ENCODE data around the gene FAM83D.
"Not testable (repeated sequence)": the region's sequence is repeated elsewhere in the genome, so short reads cannot be mapped to it uniquely, and the experiment has no call there.

FAM83D gene

GRCh38 chr20:38957235-38957876, 31.1 kb downstream of the FAM83D start:
- Histone ChIP-seq H3K9ac (ENCODE audit: low read depth, low read length, poor library complexity) (no peak overlapping the region), H2BK5ac (ENCODE audit: low read length) (no peak overlapping the region), H2AK5ac (ENCODE audit: low read depth, low read length) (no peak overlapping the region), H3K27ac (replicated peaks; ENCODE audit: low read length) (no peak overlapping the region), H4K8ac (ENCODE audit: low read depth, low read length) (no peak overlapping the region), H2BK12ac (ENCODE audit: low read length) (no peak overlapping the region), H3K23ac (ENCODE audit: low read depth, low read length, poor library complexity) (no peak overlapping the region), H2AFZ (ENCODE audit: low read length) (no peak overlapping the region), H3K36me3 (replicated peaks in 1 of 2; ENCODE audit: control insufficient read depth in 2 of 2, insufficient read depth in 2 of 2, low read length in 2 of 2) (peaks cover 10 to 26% of the 10 kb centered on the region in 2 donors), H2BK120ac (ENCODE audit: low read depth, low read length) (no peak overlapping the region), H3K4me3 (ENCODE audit: low read length in 2 of 2) (no peak overlapping the region), H3K4me2 (ENCODE audit: insufficient read depth, low read length, poor library complexity, severe bottlenecking) (no peak overlapping the region), H3K9me3 (replicated peaks in 1 of 2; ENCODE audit: control insufficient read depth in 2 of 2, insufficient read depth in 1 of 2, low read depth in 1 of 2, low read length in 2 of 2) (no peaks in the 10 kb centered on the region), H3K79me1 (ENCODE audit: low read depth, low read length) (peaks cover 3% of the 10 kb centered on the region), H3K14ac (ENCODE audit: low read length) (no peak overlapping the region), H3K4ac (ENCODE audit: low read length) (no peak overlapping the region), H3K4me1 (ENCODE audit: control insufficient read depth in 2 of 2, insufficient read depth in 1 of 2, low read depth in 1 of 2, low read length in 2 of 2) (peaks cover 3 to 6% of the 10 kb centered on the region in 2 donors), H3K27me3 (ENCODE audit: control insufficient read depth in 3 of 3, insufficient read depth in 3 of 3, low read depth in 1 of 3, low read length in 3 of 3) (no peaks in the 10 kb centered on the region), H2BK15ac (ENCODE audit: low read length) (no peak overlapping the region), H4K91ac (ENCODE audit: low read depth, low read length, poor library complexity) (no peak overlapping the region), H3K18ac (ENCODE audit: low read length) (no peak overlapping the region)
- WGBS, 2 donors (ENCODE audit: extremely low coverage in 2 of 2, insufficient read length in 2 of 2, insufficient replicate concordance in 1 of 2), result no CpG with 5 or more reads among the region's 5 CpGs
- DNase-seq (ENCODE audit: low spot score), result no peak

GRCh38 chr20:38957915-38958485, 31.8 kb downstream of the FAM83D start:
- no peak overlapping the region for H3K27ac ChIP-seq (replicated peaks; ENCODE audit: low read length)
- no peak overlapping the region for H3K4me2 ChIP-seq (ENCODE audit: insufficient read depth, low read length, poor library complexity, severe bottlenecking)
- H2BK12ac ChIP-seq (ENCODE audit: low read length), result no peak overlapping the region
- H3K23ac ChIP-seq (ENCODE audit: low read depth, low read length, poor library complexity), result no peak overlapping the region
- no peak overlapping the region for H4K8ac ChIP-seq (ENCODE audit: low read depth, low read length)
- H3K4me3 ChIP-seq (ENCODE audit: low read length in 2 of 2), result no peak overlapping the region
- H3K9ac ChIP-seq (ENCODE audit: low read depth, low read length, poor library complexity), result no peak overlapping the region
- H2BK120ac ChIP-seq (ENCODE audit: low read depth, low read length), result no peak overlapping the region
- no peak overlapping the region for H3K14ac ChIP-seq (ENCODE audit: low read length)
- peaks cover 9 to 20% of the 10 kb centered on the region in 2 donors for H3K36me3 ChIP-seq (replicated peaks in 1 of 2; ENCODE audit: control insufficient read depth in 2 of 2, insufficient read depth in 2 of 2, low read length in 2 of 2)
- peaks cover 3% of the 10 kb centered on the region for H3K79me1 ChIP-seq (ENCODE audit: low read depth, low read length)
- no peaks in the 10 kb centered on the region for H3K9me3 ChIP-seq (replicated peaks in 1 of 2; ENCODE audit: control insufficient read depth in 2 of 2, insufficient read depth in 1 of 2, low read depth in 1 of 2, low read length in 2 of 2)
- no peak overlapping the region for H2BK15ac ChIP-seq (ENCODE audit: low read length)
- H2AK5ac ChIP-seq (ENCODE audit: low read depth, low read length), result no peak overlapping the region
- H3K27me3 ChIP-seq (ENCODE audit: control insufficient read depth in 3 of 3, insufficient read depth in 3 of 3, low read depth in 1 of 3, low read length in 3 of 3), result no peaks in the 10 kb centered on the region
- no peak overlapping the region for H4K91ac ChIP-seq (ENCODE audit: low read depth, low read length, poor library complexity)
- peaks cover 3 to 6% of the 10 kb centered on the region in 2 donors for H3K4me1 ChIP-seq (ENCODE audit: control insufficient read depth in 2 of 2, insufficient read depth in 1 of 2, low read depth in 1 of 2, low read length in 2 of 2)
- no peak overlapping the region for H2AFZ ChIP-seq (ENCODE audit: low read length)
- no peak overlapping the region for H3K18ac ChIP-seq (ENCODE audit: low read length)
- no peak for DNase-seq (ENCODE audit: low spot score)
- no peak overlapping the region for H2BK5ac ChIP-seq (ENCODE audit: low read length)
- WGBS, 2 donors (ENCODE audit: extremely low coverage in 2 of 2, insufficient read length in 2 of 2, insufficient replicate concordance in 1 of 2), result no CpG with 5 or more reads among the region's 8 CpGs
- H3K4ac ChIP-seq (ENCODE audit: low read length), result no peak overlapping the region

DNA sequence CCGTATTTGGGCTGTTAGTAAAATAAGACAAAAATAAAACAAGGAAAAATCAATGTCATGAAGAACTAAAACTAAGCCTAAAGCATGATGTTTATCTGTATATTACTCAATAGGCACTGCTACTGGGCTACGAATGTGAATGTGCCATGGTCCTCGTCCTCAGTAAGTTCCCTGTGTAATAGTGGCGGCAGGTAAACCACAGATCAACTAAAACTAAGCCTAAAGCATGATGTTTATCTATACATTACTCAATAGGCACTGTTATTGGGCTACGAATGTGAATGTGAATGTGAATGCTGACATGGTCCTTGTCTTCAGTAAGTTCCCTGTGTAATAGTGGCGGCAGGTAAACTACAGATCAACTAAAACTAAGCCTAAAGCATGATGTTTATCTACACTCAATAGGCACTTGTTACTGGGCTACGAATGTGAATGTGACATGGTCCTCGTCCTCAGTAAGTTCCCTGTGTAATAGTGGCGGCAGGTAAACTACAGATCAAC, 34.0 kb downstream of the FAM83D start:
- H4K91ac ChIP-seq (ENCODE audit: low read depth, low read length, poor library complexity); H3K14ac ChIP-seq (ENCODE audit: low read length); H2AK5ac ChIP-seq (ENCODE audit: low read depth, low read length); H2BK5ac ChIP-seq (ENCODE audit: low read length); H3K79me1 ChIP-seq (ENCODE audit: low read depth, low read length); DNase-seq (ENCODE audit: low spot score); H3K27ac ChIP-seq (replicated peaks; ENCODE audit: low read length); H3K4me2 ChIP-seq (ENCODE audit: insufficient read depth, low read length, poor library complexity, severe bottlenecking); H3K4ac ChIP-seq (ENCODE audit: low read length); H2BK15ac ChIP-seq (ENCODE audit: low read length); H4K8ac ChIP-seq (ENCODE audit: low read depth, low read length); H2AFZ ChIP-seq (ENCODE audit: low read length); H3K4me1 ChIP-seq (ENCODE audit: control insufficient read depth in 2 of 2, insufficient read depth in 1 of 2, low read depth in 1 of 2, low read length in 2 of 2); H3K4me3 ChIP-seq (ENCODE audit: low read length in 2 of 2); H3K27me3 ChIP-seq (ENCODE audit: control insufficient read depth in 3 of 3, insufficient read depth in 3 of 3, low read depth in 1 of 3, low read length in 3 of 3); H3K18ac ChIP-seq (ENCODE audit: low read length); H3K9ac ChIP-seq (ENCODE audit: low read depth, low read length, poor library complexity); H3K9me3 ChIP-seq (replicated peaks in 1 of 2; ENCODE audit: control insufficient read depth in 2 of 2, insufficient read depth in 1 of 2, low read depth in 1 of 2, low read length in 2 of 2); H2BK120ac ChIP-seq (ENCODE audit: low read depth, low read length); H2BK12ac ChIP-seq (ENCODE audit: low read length); H3K23ac ChIP-seq (ENCODE audit: low read depth, low read length, poor library complexity): not testable (repeated sequence)
- H3K36me3 ChIP-seq (replicated peaks in 1 of 2; ENCODE audit: control insufficient read depth in 2 of 2, insufficient read depth in 2 of 2, low read length in 2 of 2), result peaks cover 0 to 11% of the 10 kb centered on the region in 2 donors
- WGBS, 2 donors (ENCODE audit: extremely low coverage in 2 of 2, insufficient read length in 2 of 2, insufficient replicate concordance in 1 of 2), result no CpG with 5 or more reads among the region's 9 CpGs

DNA sequence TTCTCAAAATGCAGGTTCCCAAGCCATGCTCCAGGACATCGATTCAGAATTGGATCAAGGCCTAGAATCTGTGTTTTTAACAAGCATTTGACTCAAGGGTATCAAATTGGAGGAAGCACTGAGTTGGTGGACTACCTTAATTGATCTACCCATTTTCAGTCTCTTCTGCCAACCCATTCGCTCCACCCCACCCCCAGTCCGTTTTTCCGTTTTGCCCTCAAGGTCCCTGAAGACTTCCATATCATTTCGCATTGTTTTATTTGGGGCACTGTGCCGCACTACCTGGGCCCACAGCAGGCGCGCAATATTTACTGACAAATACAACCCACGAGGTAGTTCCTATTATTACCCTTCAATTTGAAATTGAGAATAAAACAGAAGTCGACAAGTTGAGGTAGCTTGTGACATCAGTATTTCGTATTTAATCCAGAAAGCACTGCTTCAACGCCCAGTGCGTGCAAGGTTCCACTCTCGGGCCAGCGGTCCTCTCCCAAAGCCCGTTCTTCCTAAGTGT, 35.4 kb downstream of the FAM83D start:
- Histone ChIP-seq H2AK5ac (ENCODE audit: low read depth, low read length) (peak overlapping the region; percentile 70), H3K14ac (ENCODE audit: low read length) (no peak overlapping the region), H3K36me3 (replicated peaks in 1 of 2; ENCODE audit: control insufficient read depth in 2 of 2, insufficient read depth in 2 of 2, low read length in 2 of 2) (peaks cover 0 to 16% of the 10 kb centered on the region in 2 donors), H3K4me1 (ENCODE audit: control insufficient read depth in 2 of 2, insufficient read depth in 1 of 2, low read depth in 1 of 2, low read length in 2 of 2) (peaks cover 3 to 6% of the 10 kb centered on the region in 2 donors), H3K23ac (ENCODE audit: low read depth, low read length, poor library complexity) (peak overlapping the region; percentile 3), H2BK5ac (ENCODE audit: low read length) (peak overlapping the region; percentile 72), H3K4me2 (ENCODE audit: insufficient read depth, low read length, poor library complexity, severe bottlenecking) (peak overlapping the region; percentile 91), H2BK12ac (ENCODE audit: low read length) (no peak overlapping the region), H3K9me3 (replicated peaks in 1 of 2; ENCODE audit: control insufficient read depth in 2 of 2, insufficient read depth in 1 of 2, low read depth in 1 of 2, low read length in 2 of 2) (no peaks in the 10 kb centered on the region), H3K4me3 (ENCODE audit: low read length in 2 of 2) (peak overlapping the region; percentile 76 to 77), H2AFZ (ENCODE audit: low read length) (peak overlapping the region; percentile 93), H3K4ac (ENCODE audit: low read length) (no peak overlapping the region), H3K27ac (replicated peaks; ENCODE audit: low read length) (no peak overlapping the region), H3K18ac (ENCODE audit: low read length) (peak overlapping the region; percentile 96), H3K9ac (ENCODE audit: low read depth, low read length, poor library complexity) (peak overlapping the region; percentile 95), H4K8ac (ENCODE audit: low read depth, low read length) (no peak overlapping the region), H3K79me1 (ENCODE audit: low read depth, low read length) (peaks cover 3% of the 10 kb centered on the region), H2BK120ac (ENCODE audit: low read depth, low read length) (no peak overlapping the region), H4K91ac (ENCODE audit: low read depth, low read length, poor library complexity) (peak overlapping the region; percentile 79), H3K27me3 (ENCODE audit: control insufficient read depth in 3 of 3, insufficient read depth in 3 of 3, low read depth in 1 of 3, low read length in 3 of 3) (no peaks in the 10 kb centered on the region), H2BK15ac (ENCODE audit: low read length) (peak overlapping the region; percentile 64)
- no CpG with 5 or more reads among the region's 16 CpGs for WGBS, 2 donors (ENCODE audit: extremely low coverage in 2 of 2, insufficient read length in 2 of 2, insufficient replicate concordance in 1 of 2)
- DNase-seq (ENCODE audit: low spot score), result no peak
